GM19025 (cell line): ENCODE results near the gene SMIM44.
"Not testable (repeated sequence)": the region's sequence is repeated elsewhere in the genome, so short reads cannot be mapped to it uniquely, and the experiment has no call there.

Source experiments
- ATAC-seq: cut with Tn5 transposase; IDR thresholded peaks from one replicate; pipeline ENCODE4 v1.9.1; 2021; ENCODE audit warnings: mild to moderate bottlenecking, low read depth, moderate library complexity; ENCODE audit not compliant: unreplicated experiment

The SMIM44 gene

DNA sequence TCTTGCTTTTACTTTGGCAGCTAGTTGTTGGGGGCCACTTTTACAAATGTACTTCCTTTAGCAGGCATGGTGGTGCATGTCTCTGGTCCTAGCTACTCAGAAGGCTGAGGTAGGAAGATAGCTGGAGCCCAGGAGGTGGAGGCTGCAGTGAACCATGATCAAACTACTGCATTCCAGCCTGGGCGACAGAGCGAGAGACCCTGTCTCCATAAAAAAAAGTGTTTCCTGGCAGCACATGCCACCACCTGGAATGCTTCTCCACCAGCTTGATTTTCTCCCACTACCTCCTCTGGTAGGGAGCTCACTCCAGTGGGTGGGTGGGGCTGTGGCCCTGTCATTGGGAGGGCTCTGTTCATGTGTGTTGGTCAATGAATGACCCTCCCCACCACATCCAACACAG is 35.4 kb upstream of the SMIM44 start:
- no peak for ATAC-seq

DNA sequence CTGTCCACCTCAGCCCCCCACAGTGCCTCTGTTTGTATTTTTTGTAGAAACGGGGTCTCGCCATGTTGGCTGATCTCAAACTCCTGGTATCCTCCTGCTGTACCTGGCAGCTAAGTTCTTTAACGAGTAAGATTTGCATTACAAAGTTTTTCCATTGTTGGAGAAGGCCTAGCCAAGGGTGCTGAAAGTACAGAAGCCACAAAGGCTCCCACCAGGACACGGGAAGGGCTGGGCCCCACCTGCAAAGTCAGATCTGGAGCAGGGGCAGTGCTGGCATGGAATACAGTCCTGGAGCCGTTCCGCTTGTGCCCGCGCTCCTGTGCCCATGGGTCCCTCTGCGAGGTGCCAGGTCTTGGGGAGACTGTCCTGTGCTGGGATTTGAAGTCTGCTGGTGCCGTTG is 35.0 kb upstream of the SMIM44 start:
- ATAC-seq = no peak

DNA sequence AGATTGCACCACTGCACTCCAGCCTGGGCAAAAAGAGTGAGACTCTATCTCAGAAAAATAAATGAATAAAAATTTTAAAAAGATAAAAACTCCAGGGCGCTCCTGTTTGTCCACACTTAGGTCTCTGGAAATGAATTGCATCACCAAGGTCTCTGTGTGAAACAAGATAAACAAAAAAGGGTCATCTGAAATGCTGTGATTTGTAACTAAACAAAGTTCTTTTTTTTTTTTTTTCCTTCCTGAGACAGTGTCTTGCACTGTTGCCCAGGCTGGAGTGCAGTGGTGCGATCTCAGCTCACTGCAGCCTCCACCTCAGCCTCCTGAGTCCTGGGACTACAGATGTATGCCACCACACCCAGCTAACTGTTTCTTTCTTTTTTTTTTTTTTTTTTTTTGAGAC is 34.4 kb upstream of the SMIM44 start:
- ATAC-seq = no peak

DNA sequence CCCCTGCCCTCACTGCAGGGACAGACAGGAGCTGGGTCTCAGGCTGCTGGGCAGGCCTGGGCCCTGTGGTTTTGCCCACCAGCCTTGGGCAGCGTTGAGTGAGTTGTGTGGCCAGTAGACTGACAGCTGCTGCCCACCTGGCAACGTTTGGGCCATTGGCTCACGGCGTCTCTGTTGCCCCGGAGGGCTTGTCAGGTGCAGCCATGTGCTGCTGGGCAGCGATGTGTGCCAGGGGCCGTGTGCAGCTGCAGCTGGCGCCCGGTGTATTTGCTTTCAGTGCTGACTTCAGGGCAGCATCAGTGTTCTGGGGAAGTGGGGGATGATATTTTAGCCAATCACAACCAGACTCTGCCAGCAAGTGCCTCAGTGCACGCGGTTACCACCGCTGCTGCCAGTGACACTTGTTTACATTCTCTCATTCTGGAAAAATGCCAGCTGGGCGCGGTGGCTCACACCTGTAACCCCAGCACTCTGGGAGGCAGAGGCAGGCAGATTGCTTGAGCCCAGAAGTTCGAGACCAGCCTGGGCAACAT is 33.5 kb upstream of the SMIM44 start:
- no peak for ATAC-seq

DNA sequence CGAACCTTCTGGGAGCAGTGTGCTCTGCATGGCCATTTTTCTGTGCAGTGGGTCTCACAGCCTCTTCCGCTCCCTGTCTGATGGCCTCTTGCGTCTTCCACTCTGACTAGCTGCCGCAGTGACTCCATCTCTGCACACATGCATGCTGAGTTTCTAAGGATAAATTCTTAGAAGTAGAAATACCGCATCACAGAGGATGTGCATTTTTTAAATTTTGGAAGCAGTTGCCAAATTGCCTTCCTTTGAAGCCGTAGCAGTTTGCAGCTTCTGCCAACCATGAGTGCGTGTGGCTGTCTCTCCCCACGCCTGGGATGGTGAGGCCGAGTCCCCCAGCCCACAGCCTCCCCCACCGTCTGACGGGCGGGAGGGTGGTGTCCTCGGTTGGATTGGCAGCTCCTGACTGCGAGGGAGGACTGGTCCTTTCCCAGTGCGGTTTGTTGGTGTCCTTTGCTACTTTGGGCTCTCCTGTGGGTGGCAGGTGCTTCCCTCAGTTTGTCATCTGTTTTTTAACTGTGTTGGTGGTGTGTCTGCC is 32.7 kb upstream of the SMIM44 start:
- no peak for ATAC-seq

DNA sequence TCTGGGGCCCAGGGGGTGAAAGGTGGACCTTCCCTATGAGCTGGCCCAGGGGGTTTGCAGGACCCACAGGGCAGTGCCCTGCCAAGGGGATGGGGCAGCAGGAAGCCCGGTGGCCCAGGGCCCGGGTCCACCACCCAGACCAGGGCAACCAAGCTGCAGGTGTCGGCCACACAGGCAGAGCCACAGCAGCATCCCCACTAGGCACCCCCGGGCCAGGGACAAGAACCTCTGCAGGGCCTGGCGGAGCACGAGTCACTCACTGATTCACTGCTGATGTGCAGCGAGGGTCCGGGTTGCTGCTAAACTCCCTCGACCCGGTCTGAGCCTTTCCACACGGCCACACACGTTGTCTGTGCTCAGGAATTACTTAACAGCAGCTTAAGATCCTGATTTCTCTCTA is 31.7 kb upstream of the SMIM44 start:
- no peak for ATAC-seq

DNA sequence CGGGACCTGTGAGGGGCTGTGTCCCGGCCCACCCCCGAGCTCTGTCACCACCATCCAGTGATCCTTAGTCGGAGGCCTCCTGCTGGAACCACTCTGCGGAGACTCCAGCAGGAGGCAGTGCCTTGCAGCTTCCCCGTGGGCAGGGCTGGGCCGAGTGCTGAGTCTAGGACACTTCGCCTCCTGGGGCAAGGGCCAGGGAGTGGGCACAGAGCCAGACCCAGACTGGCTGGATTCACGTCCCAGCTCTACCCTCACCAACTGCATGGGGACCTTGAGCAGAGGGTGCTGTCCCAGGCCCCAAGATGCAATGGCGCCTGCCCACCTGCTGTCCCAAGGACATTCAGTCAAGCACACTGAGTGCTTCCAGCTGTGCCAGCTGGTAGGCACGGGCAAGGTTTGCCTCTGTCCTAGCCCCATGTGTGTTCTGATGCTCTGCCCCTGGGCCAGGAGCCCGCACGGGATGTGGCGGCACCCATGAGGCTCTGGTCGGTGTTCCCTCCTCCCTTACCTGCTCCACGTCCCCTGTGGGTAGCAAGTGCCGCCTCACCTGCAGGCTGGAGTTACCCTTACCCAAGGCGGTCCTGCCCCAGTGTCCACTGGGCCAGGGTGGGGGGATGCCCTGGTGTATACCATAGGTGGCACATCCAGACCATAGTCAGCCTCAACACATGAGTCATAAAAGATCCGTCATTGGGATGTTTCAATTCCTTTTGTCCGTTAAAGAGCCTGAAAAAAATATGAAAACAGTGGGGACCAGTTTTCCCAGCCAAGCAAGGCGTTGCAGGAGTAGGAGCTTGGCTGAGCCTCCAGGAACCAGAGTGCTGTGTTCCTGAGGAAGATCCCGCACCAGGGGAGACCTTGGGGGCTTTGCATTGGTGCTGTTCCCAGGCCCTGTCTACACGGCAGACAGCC is 30.2 kb upstream of the SMIM44 start:
- no peak for ATAC-seq

DNA sequence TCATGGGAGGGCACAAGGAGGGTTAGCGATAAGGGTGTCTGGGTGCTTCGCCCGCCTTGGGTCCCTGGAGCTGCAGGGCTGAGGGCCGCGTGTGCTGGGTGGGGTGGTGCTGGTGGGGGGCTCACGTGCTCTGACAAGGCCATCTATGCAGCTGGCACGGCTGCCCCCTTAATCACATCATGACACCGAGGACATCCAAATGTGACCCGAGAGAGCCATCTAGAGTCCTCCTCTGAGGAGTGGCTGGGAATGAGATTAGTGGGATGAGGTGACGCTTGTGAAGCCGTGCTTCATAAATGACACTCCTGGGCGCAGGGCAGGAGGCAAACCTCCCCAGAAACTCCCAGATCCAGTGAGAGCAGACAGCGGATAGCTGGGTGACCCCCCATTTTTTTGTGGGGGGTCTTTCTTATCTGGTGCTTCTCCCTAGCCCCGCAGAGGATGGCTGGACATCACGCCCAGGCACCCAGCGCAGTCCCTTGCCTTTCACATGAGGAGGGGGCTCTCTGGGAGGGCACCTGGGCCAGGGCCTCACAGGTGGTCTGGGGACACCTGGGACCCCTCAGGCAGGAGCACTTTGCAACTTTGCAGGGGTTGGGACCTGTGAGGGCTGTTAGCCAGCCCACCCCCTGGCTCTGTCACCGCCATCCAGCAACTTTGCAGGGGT is 29.5 kb upstream of the SMIM44 start:
- ATAC-seq = no peak

DNA sequence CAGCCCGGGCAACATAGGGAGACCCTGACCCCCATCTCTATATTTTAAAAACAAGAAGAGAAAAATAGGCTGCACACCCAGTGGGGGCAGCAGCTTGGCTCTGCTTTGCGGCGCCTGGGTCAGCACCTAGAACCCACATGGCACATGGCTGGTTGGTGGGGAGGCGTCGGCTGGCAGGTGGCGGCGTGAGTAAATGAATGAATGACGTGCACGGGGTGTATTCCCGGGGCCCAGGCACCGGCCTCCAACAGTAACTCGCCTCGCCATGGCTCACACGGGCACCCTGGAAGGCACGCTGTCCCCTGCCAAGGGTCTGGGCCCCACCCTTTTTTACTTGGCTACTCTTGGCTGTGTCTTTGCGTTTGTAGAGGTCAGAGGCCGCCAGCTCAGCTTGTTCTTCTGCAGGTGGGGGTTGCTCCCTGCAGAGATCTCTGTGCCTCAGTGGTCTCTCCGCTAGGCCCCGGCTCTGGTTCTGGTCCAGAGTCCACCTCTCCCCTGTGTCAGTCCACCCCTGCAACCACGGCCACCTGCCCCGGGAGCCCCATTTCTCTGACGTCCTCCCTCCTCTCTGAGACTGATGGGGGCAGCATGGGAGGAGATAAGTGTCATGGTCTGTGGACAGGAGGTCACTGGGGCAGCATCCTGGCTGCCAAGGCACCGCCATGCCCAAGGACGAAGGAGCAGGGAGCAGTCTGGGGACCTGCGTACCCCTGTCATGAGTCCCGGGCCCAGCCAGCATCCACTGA is 28.4 kb upstream of the SMIM44 start:
- ATAC-seq = no peak

DNA sequence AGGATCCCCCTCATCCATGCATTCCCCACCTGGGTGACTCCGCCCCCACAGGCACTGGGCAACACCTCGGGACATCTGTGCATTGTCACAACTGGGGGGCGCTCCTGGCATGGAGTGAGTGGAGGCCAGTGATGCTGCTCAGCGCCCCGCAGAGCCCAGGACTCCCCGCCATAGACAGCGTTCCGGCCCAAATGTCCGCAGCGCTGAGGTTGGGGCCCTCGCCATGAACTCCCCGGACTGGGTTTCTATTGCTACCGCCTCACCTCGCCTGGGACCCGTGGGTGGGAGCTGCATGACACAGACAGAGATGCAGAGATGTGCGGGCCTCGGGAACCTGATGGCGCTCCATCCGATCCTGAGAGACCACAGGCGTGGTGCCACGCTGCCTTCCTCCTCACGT is 27.5 kb upstream of the SMIM44 start:
- ATAC-seq = no peak

DNA sequence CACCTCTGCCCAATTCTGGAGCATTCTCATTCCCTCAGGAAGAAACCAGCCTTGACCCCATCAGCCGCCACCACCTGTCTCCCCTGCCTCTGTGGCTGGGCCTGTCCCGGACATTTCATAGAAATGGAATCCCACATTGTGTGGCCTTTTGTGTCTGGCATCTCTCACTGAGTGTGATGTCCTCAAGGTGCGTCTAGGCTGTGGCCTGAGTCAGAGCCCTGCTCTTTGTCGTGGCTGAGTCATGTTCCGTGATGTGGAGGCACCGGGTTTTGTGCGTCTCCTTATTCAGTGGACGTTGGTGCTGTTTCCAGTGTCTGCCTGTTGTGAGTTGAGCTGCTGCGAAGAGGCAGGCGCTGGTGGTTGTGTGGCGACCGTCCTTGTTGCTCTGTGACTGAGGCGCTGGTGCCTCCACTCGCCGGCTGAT is 26.3 kb upstream of the SMIM44 start:
- no peak for ATAC-seq

DNA sequence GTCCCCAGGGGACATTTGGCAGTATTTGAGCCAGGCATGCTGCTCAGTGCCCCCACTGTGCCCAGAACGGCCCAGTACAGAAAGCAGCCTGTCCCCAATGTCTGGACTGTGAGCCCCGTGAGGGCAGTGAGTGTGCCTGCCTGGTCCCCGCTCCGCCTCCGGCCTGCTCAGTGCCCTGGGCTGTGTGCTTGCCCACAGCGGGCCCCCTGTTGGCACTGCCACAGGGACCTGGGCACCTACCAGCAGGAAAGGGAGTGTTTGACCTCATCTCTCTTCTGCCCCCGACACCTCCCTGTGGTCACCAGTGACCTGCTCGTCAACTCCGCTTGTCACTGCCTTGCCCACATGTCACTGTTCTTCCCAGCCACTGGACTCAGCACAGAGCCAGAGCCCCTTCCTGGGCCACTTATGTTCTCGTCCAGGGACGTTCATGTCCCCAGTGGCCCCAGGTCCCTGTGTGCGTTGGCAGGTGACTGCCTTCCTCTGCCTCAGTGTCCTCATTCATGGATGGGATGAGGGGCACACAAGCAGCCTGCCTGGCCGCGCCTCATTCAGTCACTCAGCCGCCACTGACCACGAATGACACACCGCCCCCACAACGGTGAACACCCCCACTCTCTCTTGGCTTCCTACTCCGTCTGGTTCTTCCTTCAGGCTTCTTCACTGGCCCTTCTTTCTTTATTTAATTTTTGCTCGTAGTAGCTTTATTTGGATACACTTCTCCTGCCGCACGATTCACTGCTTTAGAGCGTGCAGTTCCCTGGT is 25.7 kb upstream of the SMIM44 start:
- ATAC-seq = no peak

DNA sequence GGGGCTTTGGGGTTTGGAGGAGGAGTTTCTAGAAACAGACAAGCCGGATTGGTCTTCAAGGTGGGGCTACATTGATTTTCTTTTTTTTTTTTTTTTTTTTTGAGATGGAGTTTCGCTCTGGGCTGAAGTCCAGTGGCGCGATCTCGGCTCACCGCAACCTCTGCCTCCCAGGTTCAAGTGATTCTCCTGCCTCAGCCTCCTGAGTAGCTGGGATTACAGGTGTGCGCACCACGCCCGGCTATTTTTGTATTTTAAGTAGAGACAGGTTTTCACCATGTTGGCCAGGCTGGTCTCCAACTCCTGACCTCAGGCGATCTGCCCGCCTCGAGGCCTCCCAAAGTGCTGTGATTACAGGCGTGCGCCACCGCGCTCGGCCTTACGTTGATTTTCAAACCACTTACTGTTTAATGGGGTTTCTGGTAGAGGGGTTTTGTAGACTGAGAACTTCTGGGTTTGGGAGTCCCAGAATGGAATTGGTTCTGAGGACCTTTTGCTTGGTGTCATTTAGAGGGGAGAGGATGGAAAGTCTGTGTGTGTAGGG is 24.9 kb upstream of the SMIM44 start:
- ATAC-seq = not testable (repeated sequence)

DNA sequence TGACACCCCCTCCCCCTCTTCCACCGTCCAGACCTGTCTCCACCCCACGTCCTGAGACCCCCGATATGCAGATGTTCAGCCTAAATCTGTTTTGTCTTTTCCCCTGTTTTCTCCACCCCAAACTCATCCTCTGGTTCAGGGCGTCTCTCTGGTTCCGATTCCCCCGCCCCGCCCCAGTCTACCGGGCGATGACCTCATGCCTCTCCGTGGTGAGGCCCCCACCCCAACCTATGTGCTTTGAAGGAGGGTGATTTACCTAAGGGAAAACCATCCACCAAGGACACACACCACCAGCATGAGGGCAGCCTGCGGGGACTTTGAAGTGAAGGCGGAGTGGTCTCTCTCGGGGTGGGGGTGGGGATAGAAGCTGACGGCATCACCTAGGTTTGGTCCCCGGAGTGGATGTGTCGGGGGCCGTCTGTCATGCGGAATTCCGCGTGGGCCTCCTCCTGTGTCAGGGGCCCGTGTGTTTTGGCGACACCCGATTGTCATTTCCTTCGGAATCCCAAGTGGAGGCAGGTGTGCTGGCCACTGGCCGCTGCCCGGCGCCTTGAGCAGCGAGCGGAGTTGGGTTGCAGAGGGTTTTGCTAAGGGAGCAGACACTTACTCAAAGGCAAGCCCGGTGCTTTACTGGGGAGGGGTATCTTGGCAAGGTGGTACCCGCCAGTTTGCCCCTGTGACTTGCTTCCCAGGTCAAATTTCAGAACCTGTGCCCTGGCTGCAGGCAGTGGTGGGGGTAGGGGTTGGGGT is 24.3 kb upstream of the SMIM44 start:
- no peak for ATAC-seq

DNA sequence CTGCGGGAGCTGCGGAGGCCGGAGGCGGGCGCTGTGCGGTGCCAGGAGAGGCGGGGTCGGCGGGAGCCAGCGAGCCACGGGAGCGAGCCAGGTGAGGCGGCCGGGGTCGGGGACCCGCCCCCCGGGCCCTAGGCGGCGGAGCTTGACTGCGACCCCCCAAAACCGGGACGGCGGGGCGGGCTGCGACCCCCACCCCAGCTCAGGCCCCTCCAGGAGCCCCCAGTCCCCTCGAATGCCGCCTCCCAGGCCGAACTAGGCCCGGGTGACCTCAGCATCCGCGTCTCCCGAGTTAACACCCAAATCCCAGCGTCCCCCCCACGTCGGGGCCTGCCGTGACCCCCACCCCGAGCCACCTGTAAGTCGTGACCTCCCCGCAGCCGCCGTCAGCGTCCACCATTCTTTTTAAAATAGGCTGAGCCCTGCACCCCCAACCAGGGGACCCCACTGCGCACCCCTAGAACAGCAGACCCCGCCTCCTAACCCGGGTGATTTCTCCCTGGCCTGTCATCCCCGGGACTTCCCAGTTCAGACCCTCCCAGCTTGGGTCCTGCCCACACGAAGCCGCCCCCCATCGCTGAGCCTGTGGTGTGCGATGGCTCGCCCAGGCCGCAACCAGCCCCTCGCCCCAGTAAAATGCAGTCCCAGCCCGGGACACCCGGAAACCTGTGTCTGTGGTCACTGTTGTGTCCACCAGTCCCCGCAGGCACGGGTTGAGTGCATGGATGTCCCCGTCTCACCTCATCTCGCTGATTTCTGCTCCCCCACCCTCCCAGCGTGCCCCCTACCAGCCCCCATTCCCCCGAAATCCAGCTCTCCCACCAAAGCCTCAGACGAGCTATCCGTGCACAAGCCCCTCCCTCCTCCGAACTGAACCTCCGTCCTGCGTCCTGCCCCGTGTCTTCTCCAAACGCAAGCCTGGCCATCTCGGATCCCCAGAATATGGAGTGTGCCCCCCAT is 23.4 kb upstream of the SMIM44 start:
- no peak for ATAC-seq

DNA sequence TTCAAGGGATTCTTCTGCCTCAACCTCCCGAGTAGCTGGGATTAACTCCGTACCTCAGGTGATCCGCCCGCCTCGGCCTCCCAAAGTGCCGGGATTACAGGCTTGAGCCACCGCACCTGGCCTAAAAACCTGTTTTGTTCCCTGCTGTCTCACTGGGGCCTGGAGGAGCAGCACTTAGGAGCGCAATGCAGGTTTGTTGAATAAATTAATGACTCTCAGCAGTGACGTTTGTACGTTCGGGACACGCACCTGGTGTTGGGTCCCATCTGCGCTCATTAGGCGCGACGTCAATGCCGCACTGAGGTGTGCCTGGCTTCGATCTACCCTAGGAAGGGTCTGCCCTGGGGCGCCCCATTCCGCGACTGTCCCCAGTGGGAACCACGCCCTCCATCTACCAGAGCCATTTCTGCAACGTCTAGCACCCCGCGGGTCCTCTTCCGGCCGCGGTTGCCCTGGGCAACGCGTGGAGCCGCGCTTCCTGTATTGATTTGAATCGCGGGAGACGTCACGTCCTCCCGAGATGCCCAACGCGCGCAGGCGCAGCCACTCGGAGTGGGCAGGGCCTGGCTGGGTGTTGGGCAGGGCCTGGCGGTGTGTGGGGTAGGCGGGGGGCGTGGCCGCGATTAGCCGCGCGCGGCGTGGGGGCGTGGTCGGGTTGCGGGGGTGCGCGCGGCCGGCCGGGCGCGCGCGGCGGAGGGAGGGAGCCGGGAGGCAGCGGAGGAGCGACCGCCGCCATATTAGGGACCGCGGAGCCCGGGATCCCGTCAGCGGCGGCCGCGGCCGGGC is 22.6 kb upstream of the SMIM44 start, which contains the start of gene FZR1:
FZR1 (plus strand) TSS at position 714 of the 786 bp plus-strand sequence. CDS start 16,679 bp downstream, outside the sequence.
- ATAC-seq = peak; percentile 94

DNA sequence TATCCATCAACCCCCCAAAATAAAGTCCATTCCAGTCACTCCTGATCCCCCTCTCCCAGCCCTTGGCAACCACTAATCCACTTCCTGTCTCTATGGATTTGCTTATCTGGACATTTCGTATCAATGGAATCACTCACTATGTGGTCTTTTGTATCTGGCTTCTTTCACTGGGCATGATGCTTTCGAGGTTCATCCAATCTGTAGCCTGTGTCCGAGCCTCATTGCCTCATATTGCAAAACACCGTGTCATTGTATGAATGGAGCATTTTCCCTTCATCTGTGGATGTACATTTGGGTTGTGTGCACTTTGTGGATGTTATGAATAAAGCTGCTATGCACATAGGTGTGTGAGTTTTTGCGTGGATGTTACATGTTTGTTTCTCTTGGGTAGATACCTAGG is 21.5 kb upstream of the SMIM44 start:
- no peak for ATAC-seq
